Activated CD4-positive, alpha-beta T cell treated with anti-CD3 and anti-CD28 coated beads for 36 hours (primary cell): Measurements from ENCODE around the gene TAF6. TPM values are rescaled to one million over a fixed set of nuclear protein-coding genes. Genes with fewer than 3 reads are reported as not detected.
A peak's percentile ranks its signal among the peaks of the same experiment; 100 is the strongest.

ENCODE experiments used
- ATAC-seq: fragments of 200-7000 bp; cut with Tn5 transposase; one replicate; pipeline ENCODE4 v1.10.0; 2021; ENCODE audit warnings: mild to moderate bottlenecking, moderate library complexity
- CTCF ChIA-PET: fragments of 350-600 bp; sonication (Branson Sonifier 250); formaldehyde crosslinking; loops from one replicate; lab custom pipeline; 2021; ENCODE audit warnings: antibody characterized with exemption; lab: Charles Lee
- POLR2A ChIA-PET: fragments of 350-600 bp; sonication (Branson Sonifier 250); formaldehyde crosslinking; loops from one replicate; lab custom pipeline; 2021; ENCODE audit warnings: antibody characterized with exemption, inconsistent platforms; lab: Charles Lee
- DNase-seq: peaks from one replicate; pipeline ENCODE4 v3.0.0-alpha.2; 2020
- H3K27ac Mint-ChIP-seq: one replicate; pipeline ENCODE4 v1.8.0; 2021; ENCODE audit warnings: mixed read lengths
- H3K27me3 Mint-ChIP-seq: one replicate; pipeline ENCODE4 v1.8.0; 2021; ENCODE audit warnings: mixed read lengths
- H3K36me3 Mint-ChIP-seq: one replicate; pipeline ENCODE4 v1.8.0; 2021; ENCODE audit warnings: low read depth, mixed read lengths
- H3K4me1 Mint-ChIP-seq: one replicate; pipeline ENCODE4 v1.8.0; 2021; ENCODE audit warnings: mixed read lengths
- H3K4me3 Mint-ChIP-seq: one replicate; pipeline ENCODE4 v1.8.0; 2021; ENCODE audit warnings: mild to moderate bottlenecking, moderate library complexity, mixed read lengths
- H3K9me3 Mint-ChIP-seq: one replicate; pipeline ENCODE4 v1.8.0; 2021; ENCODE audit warnings: low read depth, mixed read lengths
- intact Hi-C, 2 experiments: fragments of 100-400 bp; cut with DNase I in 1 of 2; cut with micrococcal nuclease in 1 of 2; formaldehyde crosslinking; loops; one replicate each; pipeline versions ENCODE4 v1.14.2 to v1.15.1; 2022 to 2024; cut with DNase I, micrococcal nuclease
- total RNA-seq, 2 experiments: library from RNA; stranded (reverse); gene quantifications; one replicate each; pipeline ENCODE4 v1.2.3, GENCODE V29; 2021

The TAF6 gene
- total RNA-seq, 2 experiments from 2014 or later, result 54.3 to 59.5 TPM

- H3K4me3 Mint-ChIP-seq, result no peak overlapping the region
- ATAC-seq (no peak), DNase-seq (no peak)
- intact Hi-C loops, result no loop called here
- H3K27ac Mint-ChIP-seq, result no peak overlapping the region
- H3K36me3 Mint-ChIP-seq, result peaks cover 16% of the 10 kb centered on the region
- ChIA-PET CTCF (interaction anchor here (0.7 kb wide), 1 partner anchor 15 kb away, joined by 3 read pairs; no protein-coding TSS in a partner anchor), POLR2A (no interaction called here)
- H3K27me3 Mint-ChIP-seq, result no peaks in the 10 kb centered on the region
- H3K4me1 Mint-ChIP-seq, result peaks cover 35% of the 10 kb centered on the region
- H3K9me3 Mint-ChIP-seq, result no peaks in the 10 kb centered on the region
These were observed 3.4 kb upstream of the TAF6 start for GRCh38 chr7:100122568-100122967.

- Mint-ChIP-seq H3K4me1 (peaks cover 35% of the 10 kb centered on the region), H3K27ac (no peak overlapping the region), H3K36me3 (peaks cover 16% of the 10 kb centered on the region), H3K4me3 (no peak overlapping the region), H3K27me3 (no peaks in the 10 kb centered on the region), H3K9me3 (no peaks in the 10 kb centered on the region)
- ATAC-seq (no peak), DNase-seq (no peak)
- intact Hi-C loops, result no loop called here
- ChIA-PET CTCF (interaction anchor here (0.7 kb wide), 1 partner anchor 14 kb away, joined by 3 read pairs; no protein-coding TSS in a partner anchor), POLR2A (no interaction called here)
These were observed 2.9 kb upstream of the TAF6 start for GRCh38 chr7:100122067-100122466.

GRCh38 chr7:100120733-100121036 lies 1.5 kb upstream of the TAF6 start:
- H3K27me3 Mint-ChIP-seq, result no peaks in the 10 kb centered on the region
- ChIA-PET CTCF (interaction anchor here (1.1 to 2.6 kb wide), 6 partner anchors 10 to 224 kb away, joined by 3 to 12 read pairs (median 4); partner anchors contain the start of gene COPS6), POLR2A (interaction anchor here (0.6 to 1.4 kb wide), 6 partner anchors 11 to 245 kb away, joined by 3 to 9 read pairs (median 4); partner anchors contain the start of genes AP4M1, GPC2, MCM7 and STAG3)
- ATAC-seq (no peak), DNase-seq (no peak)
- intact Hi-C loops, result loop anchor here in 1 of 2 experiments (1.0 kb wide), 1 partner anchor 28 kb away; the partner anchor contains the start of gene LAMTOR4
- no peaks in the 10 kb centered on the region for H3K9me3 Mint-ChIP-seq
- peaks cover 34% of the 10 kb centered on the region for H3K4me1 Mint-ChIP-seq
- peaks cover 15% of the 10 kb centered on the region for H3K36me3 Mint-ChIP-seq
- peak overlapping the region; percentile 94 for H3K27ac Mint-ChIP-seq
- peak overlapping the region; percentile 86 for H3K4me3 Mint-ChIP-seq

- no peaks in the 10 kb centered on the region for H3K9me3 Mint-ChIP-seq
- DNase-seq (peak; percentile 85), ATAC-seq (peak; percentile 69)
- peaks cover 29% of the 10 kb centered on the region for H3K4me1 Mint-ChIP-seq
- intact Hi-C loops, result loop anchor here (1.0 kb wide), 9 partner anchors 7 to 553 kb away; partner anchors contain the start of genes AP4M1 (in 2 of the 2), LAMTOR4 (in 2 of the 2), MCM7 (in 2 of the 2) and COPS6 (in 1 of the 2)
- POLR2A ChIA-PET, result interaction anchor here (0.5 to 1.4 kb wide), 7 partner anchors 12 to 245 kb away, joined by 3 to 9 read pairs (median 4); partner anchors contain the start of genes AP4M1, GPC2, MCM7 and STAG3
- CTCF ChIA-PET, result interaction anchor here (1.2 to 2.6 kb wide), 5 partner anchors 10 to 225 kb away, joined by 4 to 12 read pairs (median 4); no protein-coding TSS in a partner anchor
- H3K27me3 Mint-ChIP-seq, result no peaks in the 10 kb centered on the region
- peaks cover 13% of the 10 kb centered on the region for H3K36me3 Mint-ChIP-seq
- peak overlapping the region; percentile 86 for H3K4me3 Mint-ChIP-seq
- peak overlapping the region; percentile 94 for H3K27ac Mint-ChIP-seq
These were observed 993 bp upstream of the TAF6 start for GRCh38 chr7:100119970-100120732.

GRCh38 chr7:100118388-100119071 lies 628 bp downstream of the TAF6 start:
- ATAC-seq, result no peak
- H3K4me1 Mint-ChIP-seq, result peaks cover 18% of the 10 kb centered on the region
- H3K27ac Mint-ChIP-seq, result peak overlapping the region; percentile 94
- no peak for DNase-seq
- peak overlapping the region; percentile 86 for H3K4me3 Mint-ChIP-seq
- intact Hi-C loops, result loop anchor here (1.0 kb wide), 9 partner anchors 9 to 555 kb away; partner anchors contain the start of genes AP4M1 (in 2 of the 2), MCM7 (in 2 of the 2), COPS6 (in 1 of the 2) and GNB2 (in 1 of the 2)
- ChIA-PET CTCF (no interaction called here), POLR2A (interaction anchor here (0.7 kb wide), 1 partner anchor 1113 kb away, joined by 7 read pairs; no protein-coding TSS in a partner anchor)
- H3K27me3 Mint-ChIP-seq, result no peaks in the 10 kb centered on the region
- H3K36me3 Mint-ChIP-seq, result peaks cover 13% of the 10 kb centered on the region
- H3K9me3 Mint-ChIP-seq, result no peaks in the 10 kb centered on the region

- no peak overlapping the region for H3K4me3 Mint-ChIP-seq
- no peaks in the 10 kb centered on the region for H3K9me3 Mint-ChIP-seq
- no peak for ATAC-seq
- H3K27me3 Mint-ChIP-seq, result no peaks in the 10 kb centered on the region
- intact Hi-C loops, result no loop called here
- H3K4me1 Mint-ChIP-seq, result peaks cover 13% of the 10 kb centered on the region
- CTCF ChIA-PET, result interaction anchor here (0.6 to 5.7 kb wide), 2 partner anchors 16 to 32 kb away, joined by 3 to 30 read pairs; no protein-coding TSS in a partner anchor
- DNase-seq, result no peak
- POLR2A ChIA-PET, result no interaction called here
- no peak overlapping the region for H3K27ac Mint-ChIP-seq
- peaks cover 28% of the 10 kb centered on the region for H3K36me3 Mint-ChIP-seq
These were observed 4.1 kb downstream of the TAF6 start for GRCh38 chr7:100115026-100115425.

- ChIA-PET CTCF (interaction anchor here (0.7 to 5.7 kb wide), 2 partner anchors 20 to 200 kb away, joined by 4 to 30 read pairs; no protein-coding TSS in a partner anchor), POLR2A (interaction anchor here (0.9 to 1.9 kb wide), 2 partner anchors 11 to 17 kb away, joined by 3 to 8 read pairs; partner anchors contain the start of genes AP4M1 and MCM7)
- H3K36me3 Mint-ChIP-seq, result peaks cover 31% of the 10 kb centered on the region
These were observed 7.2 kb downstream of the TAF6 start for GRCh38 chr7:100111914-100112313.

GRCh38 chr7:100111156-100111555 lies 8.0 kb downstream of the TAF6 start:
- Mint-ChIP-seq H3K4me3 (no peak overlapping the region), H3K4me1 (no peaks in the 10 kb centered on the region), H3K27me3 (no peaks in the 10 kb centered on the region), H3K27ac (no peak overlapping the region), H3K9me3 (no peaks in the 10 kb centered on the region), H3K36me3 (peaks cover 29% of the 10 kb centered on the region)
- POLR2A ChIA-PET, result interaction anchor here (0.9 to 1.9 kb wide), 2 partner anchors 10 to 16 kb away, joined by 3 to 8 read pairs; partner anchors contain the start of genes AP4M1 and MCM7
- ATAC-seq (no peak), DNase-seq (no peak)
- CTCF ChIA-PET, result interaction anchor here (5.7 kb wide), 1 partner anchor 20 kb away, joined by 30 read pairs; no protein-coding TSS in a partner anchor
- intact Hi-C loops, result no loop called here

More at GRCh38 chr7:100111914-100112313, 7.2 kb downstream of the TAF6 start:
- DNase-seq (no peak), ATAC-seq (no peak)
- Mint-ChIP-seq H3K4me3 (no peak overlapping the region), H3K4me1 (peaks cover 2% of the 10 kb centered on the region), H3K27me3 (no peaks in the 10 kb centered on the region), H3K9me3 (no peaks in the 10 kb centered on the region), H3K27ac (no peak overlapping the region)
- intact Hi-C loops, result no loop called here

- intact Hi-C loops, result no loop called here
- CTCF ChIA-PET, result no interaction called here
- no peak for DNase-seq
- Mint-ChIP-seq H3K9me3 (no peaks in the 10 kb centered on the region), H3K4me3 (no peak overlapping the region), H3K36me3 (peaks cover 32% of the 10 kb centered on the region), H3K4me1 (no peaks in the 10 kb centered on the region), H3K27me3 (no peaks in the 10 kb centered on the region), H3K27ac (no peak overlapping the region)
- ATAC-seq, result no peak
- POLR2A ChIA-PET, result interaction anchor here (0.6 kb wide), 1 partner anchor 57 kb away, joined by 4 read pairs; no protein-coding TSS in a partner anchor
These were observed 9.5 kb downstream of the TAF6 start for GRCh38 chr7:100109521-100110163.

GRCh38 chr7:100107890-100108289 lies 11.3 kb downstream of the TAF6 start:
- intact Hi-C loops, result no loop called here
- peaks cover 4% of the 10 kb centered on the region for H3K4me1 Mint-ChIP-seq
- H3K4me3 Mint-ChIP-seq, result no peak overlapping the region
- ChIA-PET CTCF (interaction anchor here (0.6 kb wide), 1 partner anchor 14 kb away, joined by 3 read pairs; no protein-coding TSS in a partner anchor), POLR2A (no interaction called here)
- peaks cover 25% of the 10 kb centered on the region for H3K36me3 Mint-ChIP-seq
- no peaks in the 10 kb centered on the region for H3K27me3 Mint-ChIP-seq
- no peaks in the 10 kb centered on the region for H3K9me3 Mint-ChIP-seq
- no peak overlapping the region for H3K27ac Mint-ChIP-seq
- DNase-seq, result no peak
- ATAC-seq, result no peak
